ENCODE measurements around the gene STXBP5.

DNA sequence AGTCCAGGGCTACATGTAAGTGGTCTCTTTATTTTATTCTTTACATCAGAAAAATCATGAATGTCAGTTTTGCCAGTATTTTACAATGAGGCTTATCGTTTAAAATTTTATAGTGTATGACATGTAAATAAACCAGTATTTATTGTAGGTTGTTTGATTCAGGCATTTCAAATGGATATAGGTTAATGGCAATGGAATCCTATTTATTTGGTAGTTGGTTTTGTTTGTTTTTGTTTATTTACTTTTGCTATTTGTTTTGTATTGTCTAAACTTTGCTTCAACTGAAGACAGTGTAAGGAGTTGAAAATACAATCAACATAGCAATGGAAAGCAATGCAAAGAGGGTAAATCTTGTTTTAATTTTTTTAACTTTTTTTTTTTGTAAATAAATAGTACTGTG lies 185.2 kb downstream of the STXBP5 start:
- TF ChIP-seq SUZ12 (IDR thresholded peaks at IDR 0.05; ENCODE audit: extremely low read depth, insufficient read depth, insufficient read length) (no peak), ZNF274 (IDR thresholded peaks at IDR 0.05; ENCODE audit: low read depth, low read length) (no peak), YY1 (IDR thresholded peaks at IDR 0.05; ENCODE audit: insufficient read depth, insufficient read length) (no peak)
